ENCODE measurements around the gene CNTN1. TPM values are rescaled to one million over a fixed set of nuclear protein-coding genes. Genes with fewer than 3 reads are reported as not detected.

CNTN1 gene
- total RNA-seq, 4 donors from 2014 or later, result 18.0 to 32.1 (median 23.8) TPM

DNA sequence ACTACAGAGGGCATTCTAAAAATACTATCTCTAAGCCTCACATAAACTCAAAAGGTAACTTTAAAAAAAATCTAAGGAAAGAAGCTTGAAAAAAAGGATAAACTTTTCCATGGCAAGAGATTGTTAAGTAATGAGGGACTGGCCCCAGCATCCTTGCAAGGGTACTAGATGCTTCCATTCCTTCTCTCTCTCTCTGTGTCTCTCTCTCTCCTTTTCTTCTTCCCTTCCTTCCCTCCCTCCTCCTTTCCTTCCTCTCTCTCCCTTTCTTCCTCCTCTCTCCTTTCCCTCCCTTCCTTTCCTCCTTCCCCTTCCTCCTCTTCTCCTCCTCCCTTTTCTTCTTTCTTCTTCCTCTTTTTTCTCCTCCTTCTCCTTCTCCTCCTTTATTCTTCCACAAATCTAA, 23.8 kb downstream of the CNTN1 start:
- TF ChIP-seq EP300 (IDR thresholded peaks at IDR 0.05), result no peak
- TF ChIP-seq, protein P1, sequence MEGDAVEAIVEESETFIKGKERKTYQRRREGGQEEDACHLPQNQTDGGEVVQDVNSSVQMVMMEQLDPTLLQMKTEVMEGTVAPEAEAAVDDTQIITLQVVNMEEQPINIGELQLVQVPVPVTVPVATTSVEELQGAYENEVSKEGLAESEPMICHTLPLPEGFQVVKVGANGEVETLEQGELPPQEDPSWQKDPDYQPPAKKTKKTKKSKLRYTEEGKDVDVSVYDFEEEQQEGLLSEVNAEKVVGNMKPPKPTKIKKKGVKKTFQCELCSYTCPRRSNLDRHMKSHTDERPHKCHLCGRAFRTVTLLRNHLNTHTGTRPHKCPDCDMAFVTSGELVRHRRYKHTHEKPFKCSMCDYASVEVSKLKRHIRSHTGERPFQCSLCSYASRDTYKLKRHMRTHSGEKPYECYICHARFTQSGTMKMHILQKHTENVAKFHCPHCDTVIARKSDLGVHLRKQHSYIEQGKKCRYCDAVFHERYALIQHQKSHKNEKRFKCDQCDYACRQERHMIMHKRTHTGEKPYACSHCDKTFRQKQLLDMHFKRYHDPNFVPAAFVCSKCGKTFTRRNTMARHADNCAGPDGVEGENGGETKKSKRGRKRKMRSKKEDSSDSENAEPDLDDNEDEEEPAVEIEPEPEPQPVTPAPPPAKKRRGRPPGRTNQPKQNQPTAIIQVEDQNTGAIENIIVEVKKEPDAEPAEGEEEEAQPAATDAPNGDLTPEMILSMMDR (IDR thresholded peaks at IDR 0.05), result no peak
- TF ChIP-seq POLR2A (IDR thresholded peaks at IDR 0.05), result no peak
- H3K9me3 ChIP-seq, result no peaks in the 10 kb centered on the region
- H3K4me3 ChIP-seq, result no peak overlapping the region
- H3K4me1 ChIP-seq, result peaks cover 0 to 13% (median 0%) of the 10 kb centered on the region in 4 donors
- DNase-seq (ENCODE audit: low spot score in 2 of 2), result no peak
- no peak overlapping the region for H3K27ac ChIP-seq
- no peaks in the 10 kb centered on the region for H3K27me3 ChIP-seq
- H3K36me3 ChIP-seq, result no peaks in the 10 kb centered on the region

DNA sequence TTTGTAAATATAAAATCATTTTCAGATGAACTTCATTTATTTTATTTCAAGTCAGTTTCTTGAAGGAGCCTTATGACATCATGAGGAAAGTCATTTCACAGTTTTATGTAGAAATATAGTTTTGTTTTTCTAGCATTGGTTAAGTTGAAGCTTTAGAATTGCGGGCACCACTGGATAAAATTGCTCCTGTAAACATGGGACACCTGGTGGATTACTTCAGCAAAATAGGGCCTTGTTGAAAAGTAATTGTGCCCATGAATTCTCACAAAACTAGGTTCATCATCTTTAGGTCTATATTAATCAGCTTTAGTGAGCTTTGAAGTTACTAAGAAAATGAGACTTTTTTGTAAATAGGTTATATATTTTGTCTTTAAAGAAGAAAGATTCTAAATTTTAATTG, 25.3 kb downstream of the CNTN1 start:
- no peak overlapping the region for H3K27ac ChIP-seq
- TF ChIP-seq POLR2A (IDR thresholded peaks at IDR 0.05), result no peak
- TF ChIP-seq, protein P1 (IDR thresholded peaks at IDR 0.05), result no peak
- no peak for TF ChIP-seq EP300 (IDR thresholded peaks at IDR 0.05)
- peaks cover 0 to 13% (median 0%) of the 10 kb centered on the region in 4 donors for H3K4me1 ChIP-seq
- H3K9me3 ChIP-seq, result no peaks in the 10 kb centered on the region
- no peaks in the 10 kb centered on the region for H3K27me3 ChIP-seq
- DNase-seq (ENCODE audit: low spot score in 2 of 2), result no peak
- WGBS, 2 donors, result 89 to 90% methylated on average over 1 of the region's 1 CpG
- no peaks in the 10 kb centered on the region for H3K36me3 ChIP-seq
- no peak overlapping the region for H3K4me3 ChIP-seq

DNA sequence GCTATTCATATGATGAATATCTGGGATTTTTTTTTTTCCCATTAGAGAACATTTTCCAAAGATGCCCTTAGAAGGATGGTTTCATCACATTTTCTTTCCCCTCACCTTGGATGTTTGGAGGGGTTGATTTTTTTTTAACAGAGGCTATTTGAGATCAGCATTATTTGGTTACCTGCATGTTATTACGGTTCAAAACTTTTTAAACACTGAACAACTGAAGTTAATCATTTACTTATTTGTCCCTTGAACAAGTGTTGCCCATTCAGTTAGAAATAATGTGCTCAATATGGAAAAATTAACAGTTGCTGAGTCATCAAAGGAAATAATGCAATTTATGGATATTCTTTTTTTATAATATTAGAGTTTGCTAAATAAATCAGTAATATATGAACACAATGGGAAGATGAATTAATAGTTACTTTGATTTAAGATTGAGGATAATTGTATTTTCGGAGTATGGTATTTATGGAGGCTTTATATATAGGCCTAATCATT, 26.7 kb downstream of the CNTN1 start:
- Histone ChIP-seq H3K27ac (no peak overlapping the region), H3K36me3 (no peaks in the 10 kb centered on the region), H3K4me1 (peaks cover 0 to 14% (median 0%) of the 10 kb centered on the region in 4 donors), H3K4me3 (no peak overlapping the region), H3K27me3 (no peaks in the 10 kb centered on the region), H3K9me3 (no peaks in the 10 kb centered on the region)
- TF ChIP-seq POLR2A (IDR thresholded peaks at IDR 0.05) (no peak), EP300 (IDR thresholded peaks at IDR 0.05) (no peak)
- TF ChIP-seq, protein P1 (IDR thresholded peaks at IDR 0.05), result no peak
- 93 to 95% methylated on average over 2 of the region's 2 CpGs for WGBS, 2 donors
- no peak for DNase-seq (ENCODE audit: low spot score in 2 of 2)

DNA sequence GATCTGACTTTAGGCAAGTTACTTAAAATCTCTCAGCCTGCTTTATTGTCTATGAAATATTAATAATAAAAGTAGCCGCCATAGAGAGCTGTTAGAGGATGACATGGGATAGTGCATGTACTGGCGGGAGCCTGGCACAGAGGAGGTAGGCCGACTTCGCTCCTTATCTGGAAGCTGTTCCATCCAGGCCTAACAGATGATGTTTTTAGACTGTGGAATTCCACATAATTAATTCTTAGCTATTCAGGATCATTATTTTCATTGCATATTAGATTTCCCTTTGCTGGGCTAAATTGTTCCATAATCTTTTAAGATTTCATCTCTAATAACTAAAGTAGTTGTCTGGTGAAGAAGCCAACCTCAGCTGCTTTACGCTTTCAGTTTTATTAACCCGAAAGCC, 30.8 kb downstream of the CNTN1 start:
- Histone ChIP-seq H3K27me3 (no peaks in the 10 kb centered on the region), H3K27ac (no peak overlapping the region), H3K9me3 (no peaks in the 10 kb centered on the region), H3K36me3 (no peaks in the 10 kb centered on the region), H3K4me3 (no peak overlapping the region), H3K4me1 (peaks cover 0 to 4% (median 0%) of the 10 kb centered on the region in 4 donors)
- DNase-seq (ENCODE audit: low spot score in 2 of 2), result no peak
- 75% methylated on average over 6 of the region's 6 CpGs for WGBS, 2 donors
- no peak for TF ChIP-seq EP300 (IDR thresholded peaks at IDR 0.05)
- TF ChIP-seq, protein P1 (IDR thresholded peaks at IDR 0.05), result no peak
- no peak for TF ChIP-seq POLR2A (IDR thresholded peaks at IDR 0.05)

DNA sequence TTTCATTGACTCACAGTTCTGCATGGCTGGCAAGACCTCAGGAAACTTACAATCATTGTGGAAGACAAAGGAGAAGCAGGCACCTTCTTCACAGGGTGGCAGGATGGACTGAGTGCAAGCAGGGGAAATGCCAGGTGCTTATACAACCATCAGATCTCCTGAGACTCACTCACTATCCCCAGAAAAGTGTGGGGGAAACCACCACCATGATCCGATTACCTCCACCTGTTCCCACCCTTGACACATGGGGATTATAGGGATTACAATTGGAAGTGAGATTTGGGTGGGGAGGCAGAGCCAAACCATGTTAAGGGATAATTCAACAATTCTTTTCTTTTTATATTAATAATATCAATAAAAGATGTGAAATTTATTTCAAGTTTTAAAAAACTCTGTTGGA, 34.1 kb downstream of the CNTN1 start:
- no peaks in the 10 kb centered on the region for H3K36me3 ChIP-seq
- TF ChIP-seq POLR2A (IDR thresholded peaks at IDR 0.05), result no peak
- TF ChIP-seq EP300 (IDR thresholded peaks at IDR 0.05), result no peak
- TF ChIP-seq, protein P1 (IDR thresholded peaks at IDR 0.05), result no peak
- WGBS, 2 donors, result 95 to 100% methylated on average over 1 of the region's 1 CpG
- H3K4me1 ChIP-seq, result peaks cover 0 to 4% (median 0%) of the 10 kb centered on the region in 4 donors
- H3K27me3 ChIP-seq, result no peaks in the 10 kb centered on the region
- H3K9me3 ChIP-seq, result no peaks in the 10 kb centered on the region
- no peak for DNase-seq (ENCODE audit: low spot score in 2 of 2)
- H3K4me3 ChIP-seq, result no peak overlapping the region
- no peak overlapping the region for H3K27ac ChIP-seq
